ENCODE data around the gene PAPOLA. TPM values are rescaled to one million over a fixed set of nuclear protein-coding genes. Genes with fewer than 3 reads are reported as not detected.
A peak's percentile ranks its signal among the peaks of the same experiment; 100 is the strongest.
"Not testable (repeated sequence)": the region's sequence is repeated elsewhere in the genome, so short reads cannot be mapped to it uniquely, and the experiment has no call there.

Gene PAPOLA
- 44.4 and 52.9 TPM in 2 replicates for total RNA-seq (2014; rRNA removed; shearing (Covaris generic))

DNA sequence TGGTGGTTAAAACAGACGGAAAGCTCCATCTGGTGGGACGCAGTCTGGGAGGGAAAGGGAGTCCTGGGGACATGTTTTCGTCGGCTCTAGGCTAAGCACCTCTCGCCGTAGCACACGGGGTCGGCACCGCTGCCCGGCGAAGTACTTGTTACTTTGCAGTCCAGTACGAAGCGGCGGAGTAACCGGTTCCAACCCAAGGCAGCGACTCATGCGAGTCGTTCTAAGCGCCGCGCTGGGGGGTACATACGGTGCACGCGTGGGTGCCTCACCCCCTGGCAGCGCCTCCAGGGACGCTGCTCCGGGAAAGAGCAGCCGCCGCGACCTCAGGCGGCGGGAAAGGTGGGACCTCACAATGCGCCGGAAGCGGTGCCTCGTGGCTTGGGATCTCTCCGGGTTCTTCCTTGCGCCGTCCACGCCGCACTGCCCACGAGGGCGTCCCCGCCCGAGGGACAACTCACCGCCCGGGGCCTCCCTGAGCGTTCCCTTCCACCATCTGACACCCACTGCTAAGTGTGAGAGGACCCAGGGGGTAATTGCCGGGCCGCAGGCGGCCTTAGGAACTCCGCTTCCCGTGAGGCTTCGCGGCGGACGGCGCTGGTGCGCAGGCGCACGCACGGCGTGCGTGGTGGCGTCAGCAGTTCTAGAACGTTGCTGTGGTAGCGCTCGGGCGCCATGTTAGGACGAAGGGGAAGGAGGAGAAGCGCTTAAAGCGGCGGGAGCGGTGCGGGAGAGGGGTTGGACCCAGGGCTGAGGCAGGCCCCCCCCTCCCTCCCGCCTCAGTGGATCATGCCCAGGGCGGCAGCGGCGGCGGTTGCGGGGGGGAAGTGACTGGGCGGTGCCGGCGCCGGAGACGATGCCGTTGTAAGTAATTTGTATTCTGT, at the start of gene PAPOLA:
Gene PAPOLA (plus strand): TSS at position 643 of the 881 bp plus-strand sequence. CDS start 211 bp downstream, at position 854.
- DNase-seq (ENCODE audit: low spot score) = peak; percentile 89

DNA sequence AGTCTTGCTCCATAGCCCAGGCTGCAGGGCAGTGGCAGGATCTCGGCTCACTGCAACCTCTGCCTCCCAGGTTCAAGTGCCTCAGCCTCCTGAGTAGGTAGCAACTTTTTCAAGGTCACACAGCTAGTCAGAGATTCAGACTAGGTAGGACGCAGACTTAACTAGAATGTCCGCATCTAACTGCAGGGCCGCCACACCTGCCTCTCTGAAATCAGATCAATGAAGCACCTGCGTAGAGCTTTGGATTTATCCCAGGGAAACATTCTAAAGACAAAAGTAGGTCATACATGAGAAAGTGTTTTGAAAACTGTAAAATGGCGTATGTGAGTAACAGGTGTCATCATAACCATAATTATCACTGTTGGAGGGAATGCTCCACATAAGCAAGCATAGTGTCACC, 49.5 kb upstream of the PAPOLA start:
- DNase-seq (ENCODE audit: low spot score) = no peak

DNA sequence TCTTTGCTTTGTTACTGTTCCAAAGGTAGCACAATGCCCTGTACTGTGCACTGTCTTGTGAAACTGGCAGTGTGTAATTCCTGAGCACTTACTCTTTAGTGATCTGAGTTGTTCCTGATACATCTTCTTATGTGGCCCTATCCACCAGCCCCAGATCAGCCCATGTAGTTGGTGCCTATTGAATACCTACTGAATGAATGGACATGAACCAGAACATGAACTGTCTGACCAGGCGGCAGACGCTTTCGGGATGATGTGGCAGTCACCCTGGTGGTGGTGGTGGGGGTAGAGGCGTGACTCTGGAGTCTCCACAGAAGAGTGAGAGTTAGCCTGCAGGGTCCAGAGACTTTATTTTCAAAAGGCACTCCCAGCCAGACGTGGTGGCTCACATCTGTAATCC, 46.6 kb upstream of the PAPOLA start:
- DNase-seq (ENCODE audit: low spot score) = no peak

DNA sequence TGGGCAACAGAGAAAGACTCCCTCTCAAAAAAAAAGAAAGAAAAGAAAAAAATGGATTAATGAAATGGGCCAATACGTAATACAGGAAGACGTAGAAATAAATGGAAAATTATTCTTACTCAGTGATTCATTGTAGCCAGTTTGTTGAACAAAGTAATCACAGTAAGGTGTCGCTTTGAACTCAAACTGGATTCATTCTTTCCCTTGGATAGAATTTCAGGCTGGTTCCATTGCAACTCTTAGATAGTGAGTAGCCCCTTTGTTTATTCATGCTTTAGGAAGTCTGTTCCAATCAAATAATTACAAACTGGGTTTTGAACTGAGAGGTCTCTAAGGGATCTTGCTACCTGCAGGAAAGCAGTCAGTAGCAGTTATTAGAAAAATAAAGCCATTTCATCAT, 42.3 kb upstream of the PAPOLA start:
- no peak for DNase-seq (ENCODE audit: low spot score)

DNA sequence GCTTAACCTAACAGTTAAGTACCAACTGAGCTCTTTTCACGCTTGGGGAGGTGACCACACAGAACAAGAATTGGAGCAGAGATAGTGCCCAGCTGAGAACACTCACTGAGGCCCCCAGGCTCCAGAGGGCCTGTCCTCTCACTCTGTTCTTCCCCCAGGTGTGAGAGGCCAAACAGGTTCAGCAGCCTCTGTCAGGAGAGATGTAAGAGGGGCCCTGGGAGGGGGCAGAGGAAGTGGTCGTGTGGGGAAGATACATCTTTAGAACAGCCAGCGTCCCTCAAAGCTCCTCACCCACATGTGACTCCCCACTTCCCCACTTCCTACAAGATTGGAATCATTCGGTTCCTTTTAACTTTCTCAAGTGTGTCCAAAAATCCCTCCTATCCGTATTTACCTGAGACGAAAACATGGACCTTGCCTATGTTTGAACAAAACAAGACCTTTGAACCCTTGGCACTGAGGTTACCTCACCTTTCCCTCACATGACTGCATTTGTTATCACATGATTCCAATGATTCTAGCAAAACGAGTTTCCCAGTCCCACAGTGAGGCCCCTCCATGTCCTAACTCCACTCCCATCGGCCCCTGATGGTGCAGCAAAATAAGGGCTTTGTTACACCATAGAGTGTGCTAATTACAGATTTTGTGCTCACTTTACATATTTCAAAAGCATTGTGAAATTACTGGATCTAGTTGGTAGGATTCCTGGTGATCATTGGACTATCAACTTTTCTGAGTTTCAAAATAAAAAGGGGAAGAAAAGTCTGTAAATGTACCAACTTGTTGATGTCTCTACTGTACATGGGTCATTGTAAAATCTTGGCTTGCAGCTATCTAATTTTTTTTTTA, 40.0 kb upstream of the PAPOLA start:
- DNase-seq (ENCODE audit: low spot score) = peak; percentile 23

DNA sequence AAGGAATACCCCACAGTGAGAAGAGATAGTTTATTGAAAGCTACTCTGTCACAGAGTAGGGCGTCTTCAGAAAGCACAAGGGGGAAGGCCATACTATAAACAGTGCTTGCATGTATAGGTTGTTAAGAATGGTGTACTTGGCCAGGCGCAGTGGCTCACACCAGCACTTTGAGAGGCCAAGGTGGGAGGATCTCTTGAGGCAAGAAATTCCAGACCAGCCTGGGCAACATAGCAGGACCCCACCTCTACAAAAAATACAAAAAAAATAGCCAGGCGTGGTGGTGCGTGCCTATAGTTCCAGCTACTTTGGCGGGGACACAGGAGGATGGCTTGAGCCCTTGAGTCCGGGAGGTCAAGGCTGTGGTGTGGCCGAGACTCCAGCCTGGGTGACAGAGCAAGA, 38.0 kb upstream of the PAPOLA start:
- DNase-seq (ENCODE audit: low spot score) = no peak

DNA sequence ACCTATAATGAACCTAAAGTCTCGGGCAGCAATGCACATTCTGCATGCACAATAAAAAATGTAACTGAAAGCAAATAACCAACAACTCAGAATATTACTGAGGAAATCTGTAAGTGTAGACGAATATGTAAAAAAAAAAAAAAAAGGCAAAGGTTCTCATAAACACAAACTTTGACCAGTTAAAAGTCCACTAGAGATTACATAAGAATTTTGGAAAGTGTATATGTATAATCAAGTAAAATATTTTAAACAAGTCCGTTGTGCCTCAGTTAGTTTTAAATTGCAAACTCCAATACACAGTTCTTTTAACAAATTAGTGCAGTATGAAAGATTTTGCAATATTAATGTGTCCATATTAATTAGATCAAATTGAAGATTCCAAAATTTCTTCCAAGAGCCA, 35.3 kb upstream of the PAPOLA start:
- DNase-seq (ENCODE audit: low spot score) = no peak

DNA sequence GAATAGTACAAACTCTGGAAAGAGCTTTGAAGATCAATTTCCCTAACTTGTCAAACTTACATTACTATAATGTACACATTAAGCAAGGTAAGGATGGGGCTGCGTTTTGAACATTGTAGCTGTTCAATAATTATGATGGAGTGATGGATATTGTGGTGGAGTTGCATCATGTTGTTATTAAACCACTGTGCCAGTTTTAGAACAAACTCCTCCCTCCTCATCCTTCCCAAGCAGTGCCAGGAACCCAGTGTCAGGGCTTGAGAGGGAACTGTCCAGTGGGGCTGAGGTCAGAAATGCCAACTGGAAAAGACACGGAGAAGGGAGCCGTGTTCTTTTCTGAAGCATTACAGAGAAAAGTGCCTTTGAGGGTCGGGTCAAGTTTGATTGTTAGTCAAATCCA, 31.9 kb upstream of the PAPOLA start:
- no peak for DNase-seq (ENCODE audit: low spot score)

DNA sequence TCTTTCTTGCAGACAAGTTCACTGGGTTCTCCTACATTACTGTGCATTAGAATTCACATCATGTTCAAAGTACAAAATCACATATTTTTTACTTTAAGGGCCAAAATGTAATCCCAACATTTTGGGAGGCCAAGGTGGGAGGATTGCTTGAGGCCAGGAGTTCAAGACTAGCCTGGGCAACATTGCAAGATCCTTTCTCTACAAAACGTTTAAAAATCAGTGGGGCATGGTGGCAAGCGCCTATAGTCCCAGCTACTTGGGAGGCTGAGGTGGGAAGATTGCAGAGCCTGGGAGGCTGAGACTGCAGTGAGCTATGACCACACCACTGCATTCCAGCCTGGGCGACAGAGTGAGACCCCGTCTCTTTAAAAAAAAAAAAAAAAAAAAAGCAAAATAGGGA, 31.2 kb upstream of the PAPOLA start:
- DNase-seq (ENCODE audit: low spot score) = not testable (repeated sequence)

DNA sequence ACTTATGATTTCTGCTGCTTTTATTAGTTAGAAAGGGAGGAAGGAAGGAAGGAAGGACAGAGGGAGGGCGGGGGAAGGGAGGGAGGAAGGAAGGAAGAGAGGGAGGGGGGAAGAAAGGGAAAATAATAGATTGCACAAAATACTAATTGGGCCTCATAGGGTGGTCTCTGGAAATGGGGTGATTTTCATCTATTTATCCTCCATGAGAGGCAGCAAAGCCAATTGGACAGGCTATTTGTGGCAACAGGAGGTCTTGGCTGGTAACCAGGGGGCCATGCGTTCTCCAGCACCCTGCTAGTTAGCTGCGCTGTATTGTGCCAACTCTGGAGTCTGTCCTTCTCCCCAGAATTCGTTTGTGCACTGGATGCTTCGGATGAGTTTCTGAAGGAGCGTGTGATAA, 24.1 kb upstream of the PAPOLA start:
- no peak for DNase-seq (ENCODE audit: low spot score)

DNA sequence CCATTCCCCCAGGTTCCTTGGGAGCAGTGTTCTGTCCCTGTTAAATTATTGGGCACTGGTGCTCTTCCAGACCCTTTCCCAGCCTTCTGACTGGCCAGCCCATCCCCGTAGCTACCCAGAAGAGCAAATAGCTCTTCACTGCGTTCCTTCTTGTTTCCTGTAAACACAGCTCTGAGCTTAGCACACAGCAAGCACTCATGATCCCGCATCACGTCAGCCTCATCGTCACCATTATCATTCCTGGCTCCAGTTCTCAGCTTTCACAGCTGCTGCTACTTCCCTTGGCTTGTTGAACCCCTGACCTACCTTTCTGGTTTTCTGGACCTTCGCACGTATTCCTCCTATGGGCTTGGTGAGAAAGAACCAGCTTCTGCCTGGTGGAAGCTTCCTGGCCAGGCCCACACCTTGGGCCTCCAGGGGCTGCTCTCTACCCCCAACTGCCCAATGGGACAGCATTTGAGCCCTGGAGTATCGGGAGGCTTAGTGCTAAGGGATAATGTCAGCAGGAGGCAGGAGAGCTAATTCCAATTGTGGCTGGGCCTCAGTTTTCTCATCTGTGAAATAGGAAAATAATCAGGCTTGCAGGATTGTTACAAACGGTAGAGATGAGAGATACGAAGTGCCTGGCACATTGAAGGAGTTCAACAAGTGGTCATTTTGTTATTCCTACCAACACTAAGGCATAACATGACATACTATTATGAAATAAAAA, 22.6 kb upstream of the PAPOLA start:
- no peak for DNase-seq (ENCODE audit: low spot score)

DNA sequence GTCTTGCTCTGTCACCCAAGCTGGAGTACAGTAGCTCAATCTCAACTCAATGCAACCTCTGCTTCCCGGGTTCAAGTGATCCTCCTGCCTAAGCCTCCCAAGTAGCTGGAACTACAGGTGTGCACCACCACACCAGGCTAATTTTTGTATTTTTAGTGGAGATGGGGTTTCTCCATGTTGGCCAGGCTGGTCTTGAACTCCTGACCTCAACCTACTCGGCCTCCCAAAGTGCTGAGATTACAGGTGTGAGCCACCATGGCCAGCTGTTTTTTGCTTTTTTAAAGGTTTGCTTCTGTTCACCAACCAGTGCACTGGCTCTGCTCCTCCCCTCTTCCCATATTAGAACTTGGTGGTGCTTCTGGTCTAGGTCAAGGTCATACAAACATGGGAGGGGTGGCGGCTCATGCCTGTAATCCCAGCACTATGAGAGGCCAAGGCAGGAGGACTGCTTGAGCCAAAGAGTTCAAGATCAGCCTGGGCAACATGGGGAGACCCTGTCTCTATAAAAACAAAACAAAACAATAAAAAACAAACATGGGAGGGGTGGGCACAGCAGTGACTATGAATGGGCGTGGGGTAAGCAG, 20.4 kb upstream of the PAPOLA start:
- no peak for DNase-seq (ENCODE audit: low spot score)

DNA sequence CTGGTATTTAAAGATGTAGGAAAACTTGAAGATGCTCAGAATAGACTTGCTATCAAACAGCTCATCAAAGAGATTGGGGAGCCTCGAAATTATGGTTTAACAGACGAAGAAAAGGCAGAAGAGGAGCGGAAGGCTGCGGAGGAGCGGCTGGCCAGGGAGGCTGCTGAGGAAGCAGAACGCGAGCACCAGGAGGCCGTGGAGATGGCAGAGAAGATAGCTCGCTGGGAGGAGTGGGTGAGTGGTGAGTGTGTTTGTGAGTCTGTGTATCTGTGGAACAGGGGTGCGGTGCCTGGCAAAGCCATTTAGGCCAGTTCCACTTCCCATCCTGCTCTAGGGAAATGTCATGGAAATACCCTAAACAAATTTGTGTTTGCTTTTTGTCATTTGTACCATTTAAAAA, 19.2 kb upstream of the PAPOLA start:
- DNase-seq (ENCODE audit: low spot score) = no peak

DNA sequence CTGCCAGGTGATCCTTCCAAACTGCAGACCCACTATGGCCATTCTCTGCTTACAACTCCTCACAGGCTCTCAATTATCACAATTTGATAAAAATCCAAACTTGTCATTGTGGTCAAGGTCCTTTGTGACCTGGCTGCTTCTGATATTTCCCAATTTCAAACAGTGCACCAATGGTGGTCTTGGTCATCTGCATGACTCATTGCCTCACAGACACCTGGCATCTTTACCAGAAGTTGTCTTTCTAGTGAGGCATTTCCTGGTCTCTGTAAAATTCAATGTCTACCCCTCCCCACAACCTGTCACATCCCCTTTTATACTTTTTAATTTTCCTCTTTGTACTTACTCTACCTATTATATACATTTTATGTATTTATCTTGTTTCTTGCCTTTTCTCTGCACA, 17.8 kb upstream of the PAPOLA start:
- no peak for DNase-seq (ENCODE audit: low spot score)

DNA sequence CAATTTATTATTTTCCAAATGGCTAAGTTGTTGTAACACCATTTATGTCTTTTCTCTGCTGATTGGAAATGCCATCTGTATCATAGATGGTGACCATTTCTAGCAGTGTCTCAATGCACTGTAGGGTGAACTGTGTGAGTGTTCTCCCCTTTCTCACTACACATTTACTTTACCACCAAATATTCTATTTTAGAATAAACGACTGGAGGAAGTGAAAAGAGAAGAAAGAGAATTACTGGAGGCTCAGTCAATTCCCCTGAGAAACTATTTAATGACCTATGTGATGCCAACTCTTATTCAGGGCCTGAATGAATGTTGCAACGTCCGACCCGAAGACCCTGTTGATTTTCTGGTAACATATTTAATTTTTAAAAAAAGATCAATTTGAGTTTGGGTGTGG, 15.5 kb upstream of the PAPOLA start:
- no peak for DNase-seq (ENCODE audit: low spot score)

DNA sequence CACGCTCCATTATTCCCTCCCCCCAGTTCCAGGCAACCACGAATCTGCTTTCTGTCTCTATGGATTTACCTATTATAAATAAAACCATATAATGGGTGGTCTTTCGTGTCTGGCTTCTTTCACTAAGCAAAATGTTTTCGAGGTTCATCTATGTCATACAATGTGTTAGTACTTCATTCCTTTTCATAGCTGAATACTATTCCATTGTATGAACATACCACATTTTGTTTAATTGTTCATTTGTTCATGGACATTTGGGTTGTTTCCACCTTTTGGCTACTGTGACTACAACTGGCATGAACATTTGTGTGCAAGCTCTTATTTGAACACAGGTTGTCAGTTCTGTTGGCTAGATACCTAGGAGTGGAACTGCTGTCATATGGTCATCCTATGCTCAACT, 12.9 kb upstream of the PAPOLA start:
- no peak for DNase-seq (ENCODE audit: low spot score)

DNA sequence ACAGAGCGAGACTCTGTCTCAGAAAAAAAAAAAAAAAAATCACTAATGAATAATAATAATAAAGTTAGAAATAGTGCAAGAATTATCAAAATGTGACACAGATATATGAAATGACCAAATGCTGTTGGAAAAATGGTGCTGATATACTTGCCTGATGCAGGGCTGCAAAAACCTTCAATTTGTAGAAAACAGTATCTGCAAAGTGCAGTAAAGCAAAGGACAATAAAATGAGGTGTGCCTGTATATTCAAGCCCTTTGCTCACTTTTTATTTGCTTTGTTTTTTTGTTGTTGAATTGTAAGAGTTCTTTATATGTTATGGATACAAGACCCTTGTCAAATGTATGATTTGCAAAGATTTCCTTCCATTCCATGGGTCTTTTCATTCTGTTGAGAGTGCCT, 9.0 kb upstream of the PAPOLA start:
- no peak for DNase-seq (ENCODE audit: low spot score)

DNA sequence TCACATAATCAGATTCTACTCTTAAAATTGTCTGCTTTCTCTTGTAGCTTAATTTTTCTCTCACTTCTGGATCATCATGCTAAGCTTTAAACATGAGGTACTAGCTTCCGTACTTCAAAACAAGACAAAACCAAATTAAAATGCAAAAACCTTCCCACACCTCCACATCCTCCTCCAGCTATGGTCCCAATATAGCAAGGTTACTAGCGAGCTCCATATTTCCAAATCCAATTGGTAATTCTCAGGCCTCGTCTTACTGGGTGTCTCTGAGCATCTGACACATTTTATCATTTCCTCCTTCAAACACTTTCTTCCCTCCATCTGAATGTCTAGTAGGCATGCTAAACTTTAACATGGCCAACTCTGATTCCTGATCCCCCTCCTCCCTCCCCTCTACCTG, 7.9 kb upstream of the PAPOLA start:
- no peak for DNase-seq (ENCODE audit: low spot score)

DNA sequence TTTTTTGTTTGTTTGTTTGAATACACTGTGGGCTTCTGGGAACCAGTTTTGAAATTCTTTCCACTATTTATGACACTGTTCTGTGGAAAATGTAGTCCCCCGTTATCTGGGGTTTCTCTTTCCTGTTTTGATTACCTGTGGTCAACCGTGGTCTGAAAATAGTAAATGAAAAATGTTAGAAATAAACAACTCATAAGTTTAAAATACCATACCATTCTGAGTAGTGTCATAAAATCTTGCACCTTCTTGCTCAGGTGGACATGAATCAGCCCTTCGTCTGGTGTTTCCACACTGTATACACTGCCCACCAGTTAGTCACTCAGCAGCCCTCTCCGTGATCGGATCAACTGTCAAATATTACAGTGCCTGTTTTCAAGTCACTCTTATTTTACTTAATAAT, 5.1 kb upstream of the PAPOLA start:
- DNase-seq (ENCODE audit: low spot score) = no peak

DNA sequence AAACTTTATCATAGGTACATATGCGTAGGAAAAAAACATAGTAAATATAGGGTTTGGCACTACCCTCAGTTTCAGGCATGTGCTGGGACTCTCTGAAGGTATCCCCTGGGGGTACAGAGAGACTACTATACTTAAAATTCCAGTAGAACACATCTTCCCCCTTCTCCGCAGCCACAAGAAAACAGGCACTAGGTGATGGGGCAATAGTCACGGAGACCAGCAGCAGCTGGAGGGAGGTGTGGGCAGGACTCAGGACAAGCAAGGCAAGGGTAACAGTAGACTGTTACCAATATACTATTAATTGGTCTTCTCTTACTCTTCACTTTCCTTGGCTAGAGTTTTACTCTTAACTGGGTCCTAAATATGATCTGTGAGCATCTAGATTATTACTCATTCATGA, 4.6 kb upstream of the PAPOLA start:
- no peak for DNase-seq (ENCODE audit: low spot score)

DNA sequence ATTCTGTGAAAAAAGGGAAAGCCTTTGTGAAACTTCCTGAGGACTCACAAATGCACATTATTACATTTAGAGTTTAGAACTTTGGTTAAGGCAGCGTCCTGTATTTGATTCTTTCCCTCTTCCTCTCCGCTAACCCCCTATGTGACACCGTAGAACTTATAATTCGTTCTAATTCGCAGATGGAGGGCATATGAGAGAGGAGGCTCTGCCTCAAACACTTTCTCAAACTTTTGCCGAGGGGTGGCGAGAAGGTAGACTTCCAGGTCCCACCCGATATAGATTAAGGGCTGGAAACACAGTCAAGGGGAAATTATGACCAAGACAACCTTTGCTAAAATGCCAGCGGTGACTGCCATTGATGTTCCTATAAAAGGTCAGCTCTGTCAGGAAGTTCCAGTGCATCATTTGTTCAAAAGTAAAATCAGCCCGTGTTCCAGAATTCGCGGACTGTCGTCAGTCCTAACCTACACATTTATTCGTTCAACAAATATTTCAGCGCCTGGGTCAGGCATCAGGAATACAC, 904 bp upstream of the PAPOLA start:
- no peak for DNase-seq (ENCODE audit: low spot score)

All from HT-29 (cell line).